ENCODE measurements around the gene BPNT1.

GRCh38 chr1:220076861-220077762 lies 12.5 kb downstream of the BPNT1 start:
- TF ChIP-seq CTCF (IDR thresholded peaks at IDR 0.05) (no peak), POLR2A (IDR thresholded peaks at IDR 0.05) (no peak), POLR2AphosphoS5 (IDR thresholded peaks at IDR 0.05) (no peak)
